Suprapubic skin (tissue), 4 donors: ENCODE results near the gene AQP12A.

Experiments used
- CTCF ChIP-seq, 2 donors: fragments of 200-600 bp in 1 of 2; fragments of 450-650 bp in 1 of 2; sonication (generic) in 1 of 2; IDR thresholded peaks; one replicate each; pipeline ENCODE4 v1.5.1; 2016 to 2019; ENCODE audit warnings: antibody characterized with exemption in 2 of 2, mild to moderate bottlenecking in 1 of 2, moderate library complexity in 1 of 2
- POLR2A ChIP-seq, 2 donors: fragments of 450-650 bp; IDR thresholded peaks; one replicate each; pipeline ENCODE4 v1.6.1; 2017; ENCODE audit warnings: antibody characterized with exemption in 2 of 2, mild to moderate bottlenecking in 2 of 2, moderate library complexity in 2 of 2
- POLR2AphosphoS5 ChIP-seq, 3 donors: sonication (generic); formaldehyde crosslinking; IDR thresholded peaks; one replicate each; pipeline ENCODE4 v1.6.1; 2017; ENCODE audit warnings: antibody characterized with exemption in 3 of 3

GRCh38 chr2:240643811-240644150 lies 47.9 kb upstream of the AQP12A start:
- TF ChIP-seq CTCF (IDR thresholded peaks at IDR 0.05) (no peak), POLR2A (IDR thresholded peaks at IDR 0.05) (no peak), POLR2AphosphoS5 (IDR thresholded peaks at IDR 0.05) (no peak)
